Trophoblast cell (in vitro differentiated cells and primary cell): ENCODE data around the gene ZNF711.
"Not testable (repeated sequence)": the region's sequence is repeated elsewhere in the genome, so short reads cannot be mapped to it uniquely, and the experiment has no call there.

Source experiments
- DNase-seq, 2 donors: peaks; one replicate each; pipeline ENCODE4 v3.0.0-alpha.2; 2016
- H2AFZ ChIP-seq: 2 replicates; pipeline ENCODE4 v1.6.1; 2013; ENCODE audit warnings: low read length, moderate library complexity, mild to moderate bottlenecking; ENCODE audit not compliant: insufficient read depth, poor library complexity
- H2AK5ac ChIP-seq: 2 replicates; pipeline ENCODE4 v1.6.1; 2013; ENCODE audit warnings: mild to moderate bottlenecking, low read length
- H2BK120ac ChIP-seq: 2 replicates; pipeline ENCODE4 v1.6.1; 2013; ENCODE audit warnings: low read length, mild to moderate bottlenecking, moderate library complexity; ENCODE audit not compliant: insufficient read depth, poor library complexity
- H2BK12ac ChIP-seq: 2 replicates; pipeline ENCODE4 v1.6.1; 2013; ENCODE audit warnings: mild to moderate bottlenecking, low read length, moderate library complexity
- H2BK5ac ChIP-seq: 2 replicates; pipeline ENCODE4 v1.6.1; 2013; ENCODE audit warnings: low read length, low read depth, moderate library complexity, mild to moderate bottlenecking; ENCODE audit not compliant: poor library complexity
- H3K14ac ChIP-seq: 2 replicates; pipeline ENCODE4 v1.6.1; 2013; ENCODE audit warnings: mild to moderate bottlenecking, low read length
- H3K18ac ChIP-seq: 2 replicates; pipeline ENCODE4 v1.6.1; 2013; ENCODE audit warnings: mild to moderate bottlenecking, low read length
- H3K23ac ChIP-seq: 2 replicates; pipeline ENCODE4 v1.6.1; 2013; ENCODE audit warnings: low read length
- H3K27ac ChIP-seq: 2 replicates; pipeline ENCODE4 v1.5.1; 2013; ENCODE audit warnings: low read depth, mild to moderate bottlenecking, inconsistent platforms, low read length, moderate library complexity
- H3K27me3 ChIP-seq: 2 replicates; pipeline ENCODE4 v1.6.1; 2013; ENCODE audit warnings: inconsistent platforms, mild to moderate bottlenecking, low read length, moderate library complexity; ENCODE audit not compliant: insufficient read depth
- H3K36me3 ChIP-seq, 2 experiments: 1 replicate in 1 of 2; 2 replicates in 1 of 2; pipeline ENCODE4 v1.6.1; 2013; ENCODE audit warnings: low read length in 2 of 2, mild to moderate bottlenecking in 2 of 2, moderate library complexity in 1 of 2; ENCODE audit not compliant: insufficient read depth in 2 of 2, control insufficient read depth in 1 of 2
- H3K4ac ChIP-seq: 2 replicates; pipeline ENCODE4 v1.6.1; 2013; ENCODE audit warnings: low read depth, mild to moderate bottlenecking, low read length, moderate library complexity
- H3K4me1 ChIP-seq, 2 experiments: 1 replicate in 1 of 2; 2 replicates in 1 of 2; pipeline ENCODE4 v1.6.1; 2013; ENCODE audit warnings: low read length in 2 of 2, mild to moderate bottlenecking in 2 of 2, moderate library complexity in 1 of 2; ENCODE audit not compliant: insufficient read depth in 2 of 2, control insufficient read depth in 1 of 2
- H3K4me2 ChIP-seq: 2 replicates; pipeline ENCODE4 v1.6.1; 2013; ENCODE audit warnings: inconsistent platforms, mild to moderate bottlenecking, low read length, moderate library complexity
- H3K4me3 ChIP-seq: 2 replicates; pipeline ENCODE4 v1.5.1; 2013; ENCODE audit warnings: mild to moderate bottlenecking, low read depth, low read length, inconsistent platforms
- H3K79me1 ChIP-seq: one replicate; pipeline ENCODE4 v1.6.1; 2013; ENCODE audit warnings: low read length
- H3K79me2 ChIP-seq: 2 replicates; pipeline ENCODE4 v1.6.1; 2013; ENCODE audit warnings: low read length, mild to moderate bottlenecking; ENCODE audit not compliant: control insufficient read depth, insufficient read depth, poor library complexity
- H3K9ac ChIP-seq: 2 replicates; pipeline ENCODE4 v1.6.1; 2013; ENCODE audit warnings: mild to moderate bottlenecking, low read length
- H3K9me3 ChIP-seq: 2 replicates; pipeline ENCODE4 v1.6.1; 2013; ENCODE audit warnings: low read depth, mild to moderate bottlenecking, control low read depth, inconsistent platforms, low read length; ENCODE audit not compliant: insufficient read depth
- H4K12ac ChIP-seq: 2 replicates; pipeline ENCODE4 v1.6.1; 2013; ENCODE audit warnings: low read depth, mild to moderate bottlenecking, low read length, moderate library complexity
- H4K8ac ChIP-seq: 2 replicates; pipeline ENCODE4 v1.6.1; 2013; ENCODE audit warnings: low read depth, mild to moderate bottlenecking, low read length, moderate library complexity
- H4K91ac ChIP-seq: one replicate; pipeline ENCODE4 v1.6.1; 2013; ENCODE audit warnings: low read depth, mild to moderate bottlenecking, low read length, moderate library complexity
- WGBS: extraction: QIAGEN DNeasy Blood & Tissue Kit; methylation state at CpG from one replicate; pipeline ENCODE4 v1.1.7; 2013; ENCODE audit warnings: missing lambda C conversion rate; ENCODE audit not compliant: insufficient read length, insufficient coverage; ENCODE audit errors: extremely low coverage; 5-methylcytosine and 5-hydroxymethylcytosine counted together

The ZNF711 gene

DNA sequence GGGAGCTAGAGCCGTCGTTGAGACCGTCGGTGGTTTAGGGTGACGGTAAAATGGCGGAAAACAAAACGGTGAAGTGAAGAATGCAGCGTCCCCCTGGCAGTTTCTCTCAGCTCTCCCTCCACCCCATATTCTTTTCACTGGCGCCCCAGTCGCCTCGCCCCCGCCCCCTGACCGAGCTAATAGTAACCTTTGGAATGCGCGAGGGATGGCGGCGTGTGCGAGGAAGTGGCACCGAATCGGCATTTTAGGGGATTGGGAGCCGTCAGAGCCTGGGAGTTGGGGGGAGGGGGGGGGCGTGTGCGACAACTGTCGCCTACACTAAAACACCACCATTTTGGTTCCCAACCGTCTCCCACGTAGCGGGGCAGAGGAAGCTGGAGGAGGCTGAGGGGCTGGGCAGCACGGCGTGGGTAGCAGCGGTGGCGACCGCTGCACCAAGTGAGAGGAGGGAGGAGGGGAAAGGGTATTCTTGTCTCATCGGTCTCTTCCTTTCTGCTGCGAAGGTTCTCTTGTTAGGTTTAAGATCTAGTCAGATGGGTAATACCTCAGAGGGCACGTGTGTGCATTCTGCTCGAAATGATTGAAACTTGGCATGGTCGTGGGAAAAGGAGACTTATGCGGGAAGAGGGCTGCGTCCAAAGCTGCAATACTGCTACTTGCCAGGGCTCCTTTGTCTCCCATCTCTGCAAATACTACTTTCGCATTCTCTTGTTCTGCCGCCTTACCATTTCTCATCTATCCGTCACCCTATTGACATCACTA is 840 bp downstream of the ZNF711 start:
- H3K9ac ChIP-seq: peak overlapping the region; percentile 98
- no peaks in the 10 kb centered on the region for H3K9me3 ChIP-seq
- H4K12ac ChIP-seq: peak overlapping the region; percentile 80
- H4K8ac ChIP-seq: peak overlapping the region; percentile 93
- no peak overlapping the region for H2AK5ac ChIP-seq
- H3K36me3 ChIP-seq: no peaks in the 10 kb centered on the region
- H3K27me3 ChIP-seq: no peaks in the 10 kb centered on the region
- peak overlapping the region; percentile 93 for H3K4me3 ChIP-seq
- H3K23ac ChIP-seq: no peak overlapping the region
- peak overlapping the region; percentile 86 for H2BK5ac ChIP-seq
- H3K79me1 ChIP-seq: peaks cover 11% of the 10 kb centered on the region
- H2BK12ac ChIP-seq: no peak overlapping the region
- H3K14ac ChIP-seq: peak overlapping the region; percentile 92
- peak overlapping the region; percentile 83 for H3K4ac ChIP-seq
- no peaks in the 10 kb centered on the region for H3K4me1 ChIP-seq
- no CpG with 5 or more reads among the region's 42 CpGs for WGBS
- peak overlapping the region; percentile 80 for H3K4me2 ChIP-seq
- H3K18ac ChIP-seq: peak overlapping the region; percentile 92
- peak overlapping the region; percentile 90 for H4K91ac ChIP-seq
- peak overlapping the region; percentile 84 for H3K27ac ChIP-seq
- no peak for DNase-seq
- peak overlapping the region; percentile 90 for H2BK120ac ChIP-seq
- H3K79me2 ChIP-seq: peaks cover 7% of the 10 kb centered on the region
- H2AFZ ChIP-seq: peak overlapping the region; percentile 98

DNA sequence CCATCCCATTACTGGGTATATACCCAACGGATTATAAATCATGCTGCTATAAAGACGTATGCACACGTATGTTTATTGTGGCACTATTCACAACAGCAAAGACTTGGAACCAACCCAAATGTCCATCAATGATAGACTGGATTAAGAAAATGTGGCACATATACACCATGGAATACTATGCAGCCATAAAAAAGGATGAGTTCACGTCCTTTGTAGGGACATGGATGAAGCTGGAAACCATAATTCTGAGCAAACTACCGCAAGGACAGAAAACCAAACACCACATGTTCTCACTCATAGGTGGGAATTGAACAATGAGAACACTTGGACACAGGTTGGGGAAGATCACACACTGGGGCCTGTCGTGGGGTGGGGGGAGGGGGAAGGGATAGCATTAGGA is 41.5 kb downstream of the ZNF711 start:
- not testable (repeated sequence) for H3K23ac ChIP-seq, H3K9me3 ChIP-seq, H4K91ac ChIP-seq, H3K27ac ChIP-seq, H3K4me2 ChIP-seq, H3K36me3 ChIP-seq, H2AFZ ChIP-seq, H2AK5ac ChIP-seq, H4K12ac ChIP-seq, H3K9ac ChIP-seq, H4K8ac ChIP-seq, H2BK120ac ChIP-seq, H3K14ac ChIP-seq, DNase-seq, H3K27me3 ChIP-seq, H2BK12ac ChIP-seq, H3K79me1 ChIP-seq, H2BK5ac ChIP-seq, H3K4me1 ChIP-seq, H3K18ac ChIP-seq, H3K79me2 ChIP-seq, H3K4me3 ChIP-seq, H3K4ac ChIP-seq
- no CpG with 5 or more reads among the region's 6 CpGs for WGBS

DNA sequence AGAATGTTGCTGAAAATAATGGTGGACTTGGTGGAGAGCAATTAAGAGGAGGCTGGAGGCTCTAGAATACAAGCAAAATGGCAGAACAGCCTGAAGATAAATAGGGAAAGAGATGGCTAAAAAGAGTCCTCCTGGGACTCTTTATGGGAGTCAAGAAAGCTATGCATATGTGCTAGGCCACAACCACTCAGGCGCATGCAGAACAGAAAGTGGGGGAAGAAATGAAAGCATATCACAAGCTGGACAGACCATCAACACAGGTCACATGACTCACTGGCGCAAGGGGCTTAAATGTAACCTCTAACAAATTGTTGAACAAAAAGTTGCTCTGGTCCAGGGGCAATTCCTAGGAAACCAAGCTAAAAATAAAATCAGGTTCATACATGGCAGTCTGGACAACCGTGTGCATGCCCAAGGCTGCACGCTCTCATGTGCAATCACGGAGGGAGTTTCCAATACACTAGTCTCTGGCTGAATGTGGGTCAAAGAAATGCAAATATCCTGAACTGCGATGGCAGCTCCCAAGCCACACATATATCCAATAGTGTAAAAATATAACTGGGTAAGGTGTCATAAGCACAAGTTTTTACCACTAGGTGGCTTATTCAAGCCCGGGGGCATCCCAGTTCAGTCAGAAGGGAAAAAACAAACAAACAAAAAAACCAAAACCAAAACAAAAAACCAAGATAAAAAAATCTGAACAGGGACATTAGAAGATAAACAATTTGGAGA is 45.4 kb downstream of the ZNF711 start:
- H3K4me2 ChIP-seq: no peak overlapping the region
- no peaks in the 10 kb centered on the region for H3K36me3 ChIP-seq
- no peaks in the 10 kb centered on the region for H3K9me3 ChIP-seq
- no peak overlapping the region for H3K14ac ChIP-seq
- H2BK12ac ChIP-seq: no peak overlapping the region
- H2BK5ac ChIP-seq: no peak overlapping the region
- H3K9ac ChIP-seq: no peak overlapping the region
- no peaks in the 10 kb centered on the region for H3K27me3 ChIP-seq
- no peak overlapping the region for H3K18ac ChIP-seq
- H2BK120ac ChIP-seq: no peak overlapping the region
- no peak overlapping the region for H4K12ac ChIP-seq
- H3K23ac ChIP-seq: no peak overlapping the region
- H3K27ac ChIP-seq: no peak overlapping the region
- no peak overlapping the region for H2AK5ac ChIP-seq
- WGBS: no CpG with 5 or more reads among the region's 7 CpGs
- H4K8ac ChIP-seq: no peak overlapping the region
- no peak overlapping the region for H4K91ac ChIP-seq
- H3K4me3 ChIP-seq: no peak overlapping the region
- no peaks in the 10 kb centered on the region for H3K4me1 ChIP-seq
- peak; percentile 0 to 11 for DNase-seq
- no peak overlapping the region for H3K4ac ChIP-seq
- no peaks in the 10 kb centered on the region for H3K79me1 ChIP-seq
- no peaks in the 10 kb centered on the region for H3K79me2 ChIP-seq
- no peak overlapping the region for H2AFZ ChIP-seq

DNA sequence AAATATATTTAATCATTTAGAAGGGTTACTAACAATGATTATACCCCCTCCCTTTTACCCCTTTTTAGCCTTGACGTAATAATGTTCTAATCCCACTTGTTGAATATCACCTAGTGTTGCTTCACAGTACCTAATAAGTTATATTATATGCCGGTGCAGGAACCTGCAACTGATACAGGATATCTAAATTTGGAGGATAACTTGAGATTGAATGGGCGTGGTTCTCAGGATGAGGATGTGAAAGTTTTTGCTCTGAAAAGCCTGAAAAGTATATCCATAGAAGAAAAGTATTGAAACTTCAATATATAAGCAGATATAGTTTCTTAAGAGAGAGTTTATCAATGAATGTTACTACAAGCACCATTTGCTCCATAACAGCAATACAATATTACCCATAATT is 59.8 kb downstream of the ZNF711 start:
- H2AFZ ChIP-seq: no peak overlapping the region
- no CpG with 5 or more reads among the region's 3 CpGs for WGBS

More for the DNA sequence above, 59.8 kb downstream of the ZNF711 start:
- H3K36me3 ChIP-seq: no peaks in the 10 kb centered on the region
- H3K79me1 ChIP-seq: no peaks in the 10 kb centered on the region
- no peak overlapping the region for H4K12ac ChIP-seq
- H3K9me3 ChIP-seq: no peaks in the 10 kb centered on the region
- H3K4me2 ChIP-seq: no peak overlapping the region
- H4K91ac ChIP-seq: no peak overlapping the region
- H3K4me1 ChIP-seq: no peaks in the 10 kb centered on the region
- H3K27me3 ChIP-seq: no peaks in the 10 kb centered on the region
- no peak overlapping the region for H3K23ac ChIP-seq
- no peak overlapping the region for H2BK5ac ChIP-seq
- H3K14ac ChIP-seq: no peak overlapping the region
- no peak overlapping the region for H2AK5ac ChIP-seq
- no peak overlapping the region for H3K18ac ChIP-seq
- no peak overlapping the region for H3K4ac ChIP-seq
- no peak overlapping the region for H4K8ac ChIP-seq
- H2BK12ac ChIP-seq: no peak overlapping the region
- DNase-seq: no peak
- no peak overlapping the region for H3K9ac ChIP-seq
- H3K27ac ChIP-seq: no peak overlapping the region
- H3K79me2 ChIP-seq: no peaks in the 10 kb centered on the region
- H2BK120ac ChIP-seq: no peak overlapping the region
- no peak overlapping the region for H3K4me3 ChIP-seq
